GM21381 (cell line): ENCODE results near the gene DHRS12.

Experiments used
- ATAC-seq: cut with Tn5 transposase; IDR thresholded peaks from one replicate; pipeline ENCODE4 v1.9.1; 2021; ENCODE audit warnings: mild to moderate bottlenecking, moderate library complexity; ENCODE audit not compliant: unreplicated experiment

The DHRS12 gene, protein sequence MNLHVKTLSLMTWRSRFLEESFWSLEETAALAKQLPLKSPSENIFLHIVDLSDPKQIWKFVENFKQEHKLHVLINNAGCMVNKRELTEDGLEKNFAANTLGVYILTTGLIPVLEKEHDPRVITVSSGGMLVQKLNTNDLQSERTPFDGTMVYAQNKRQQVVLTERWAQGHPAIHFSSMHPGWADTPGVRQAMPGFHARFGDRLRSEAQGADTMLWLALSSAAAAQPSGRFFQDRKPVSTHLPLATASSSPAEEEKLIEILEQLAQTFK

DNA sequence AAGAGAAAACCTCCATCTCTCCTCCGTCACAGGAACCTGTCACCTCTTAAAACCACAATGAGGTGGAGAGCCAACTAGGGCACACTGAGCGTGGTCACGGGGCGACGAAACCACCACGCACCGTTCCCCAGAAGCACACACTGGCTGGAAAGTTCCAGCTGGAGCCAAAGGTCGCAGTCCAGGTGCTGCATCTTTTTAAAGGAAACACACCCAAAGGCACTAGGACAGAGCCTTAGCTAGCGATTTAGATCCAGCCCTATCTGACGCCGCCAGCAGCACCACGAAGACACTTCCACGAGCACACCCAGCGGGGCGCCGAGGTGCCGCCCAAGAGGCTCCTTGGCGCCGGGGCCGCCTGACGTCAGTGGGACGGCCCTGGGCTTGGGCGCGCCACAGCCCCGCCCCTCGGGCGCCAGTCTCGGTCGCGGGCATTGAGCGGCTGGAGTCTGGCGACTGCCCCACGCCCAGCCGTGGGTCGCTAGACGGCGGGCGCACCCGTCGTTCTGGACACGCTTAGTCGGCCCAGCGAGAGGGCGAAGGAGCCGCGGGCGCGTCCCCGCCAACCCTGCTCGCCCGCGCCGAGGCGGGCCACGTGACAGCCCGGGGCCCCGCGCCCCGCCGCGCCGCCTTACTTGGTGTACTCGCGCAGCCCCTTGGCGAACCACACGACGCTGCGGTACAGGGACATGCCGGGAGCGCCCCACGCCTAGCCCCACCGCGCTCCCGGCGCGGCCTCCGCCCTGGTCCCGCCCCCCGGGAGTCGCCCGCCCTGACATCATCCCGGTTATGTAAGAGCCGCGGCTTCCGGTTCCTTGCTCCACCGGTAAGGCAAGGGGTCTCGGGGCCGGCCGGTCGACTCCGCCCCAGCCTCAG, at the start of gene DHRS12:
TSS of gene DHRS12 (minus strand) at position 742 of the 873 bp plus-strand sequence. CDS start 4,504 bp downstream, outside the sequence.
- peak; percentile 87 for ATAC-seq

DNA sequence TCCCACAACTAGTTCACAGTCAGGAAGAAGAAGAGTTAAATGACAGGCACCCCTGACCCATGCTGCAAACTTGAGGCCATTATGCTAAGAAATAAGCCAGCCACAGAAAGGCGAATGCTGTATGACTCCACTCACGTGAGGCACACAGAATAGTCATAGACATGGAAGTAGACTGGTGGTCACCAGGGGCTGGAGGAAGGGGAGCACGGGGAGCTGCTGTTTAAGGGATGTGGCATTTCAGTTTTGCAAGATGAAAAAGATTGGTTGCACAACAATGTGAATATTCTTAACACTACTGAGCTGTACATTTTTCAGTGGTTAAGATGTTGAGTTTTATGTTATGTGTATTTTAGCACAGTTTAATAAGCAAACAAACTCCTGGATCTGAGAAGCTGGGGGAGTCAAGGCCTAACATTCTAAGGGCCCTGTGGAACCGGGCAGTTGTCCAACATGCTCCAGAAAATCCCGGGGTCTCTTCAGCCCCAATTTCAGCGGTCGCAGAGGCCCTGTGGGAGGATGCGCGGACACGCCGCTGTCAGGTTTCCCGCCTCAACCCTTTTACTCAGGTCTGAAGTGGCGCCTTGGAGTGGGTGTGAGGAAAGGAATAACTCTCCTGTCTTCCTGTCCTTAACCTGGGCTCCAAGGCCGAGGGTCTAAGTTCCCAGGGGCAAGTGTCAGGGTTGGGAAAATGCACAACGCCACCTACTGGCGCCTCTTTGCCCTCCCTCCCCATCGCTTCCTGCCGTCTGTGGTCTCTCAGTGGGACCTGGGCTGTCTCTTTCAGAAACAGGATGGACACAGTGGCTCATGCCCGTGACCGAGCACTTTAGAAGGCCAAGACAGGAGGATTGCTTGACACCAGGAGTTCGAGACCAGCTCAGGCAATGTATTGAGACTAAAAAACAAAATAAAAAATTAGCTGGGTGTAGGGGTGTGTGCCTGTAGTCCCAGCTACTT, 45.5 kb upstream of the DHRS12 start:
- no peak for ATAC-seq

DNA sequence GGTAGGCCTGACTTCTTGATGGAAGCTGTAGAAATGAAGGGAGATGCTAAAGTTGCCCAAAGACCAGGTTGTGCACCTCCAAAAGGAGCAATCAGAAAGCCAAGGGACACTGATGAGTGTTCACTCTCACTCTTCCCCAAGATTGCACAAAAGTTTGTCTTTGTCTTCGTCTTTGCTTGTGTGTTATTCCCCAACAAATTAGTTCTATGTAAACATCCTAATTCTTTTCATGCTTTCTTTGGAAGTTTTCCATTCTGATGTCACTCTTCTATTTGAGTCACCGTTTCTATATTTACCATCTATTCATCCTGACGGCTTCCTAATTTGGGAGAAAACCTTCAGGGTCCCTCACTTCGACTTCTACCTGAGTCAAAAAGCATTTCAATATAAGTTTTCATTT, 44.7 kb upstream of the DHRS12 start:
- no peak for ATAC-seq

DNA sequence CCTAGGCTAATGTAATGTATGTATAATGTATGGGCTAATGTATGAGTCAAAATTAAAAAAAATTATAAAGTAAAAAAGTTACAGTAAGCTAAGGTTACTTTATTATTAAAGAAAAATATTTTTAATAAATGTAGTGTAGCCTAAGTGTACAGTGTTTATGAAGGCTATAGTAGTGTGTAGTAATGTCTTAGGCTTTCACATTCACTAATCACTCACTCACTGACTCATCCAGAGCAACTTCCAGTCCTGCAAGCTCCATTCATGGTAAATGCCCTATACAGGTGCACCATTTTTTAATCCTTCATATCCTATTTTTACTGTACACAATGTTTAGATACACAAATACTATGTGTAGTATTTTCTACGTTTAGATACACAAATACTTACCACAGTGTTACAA, 42.8 kb upstream of the DHRS12 start:
- ATAC-seq = no peak

DNA sequence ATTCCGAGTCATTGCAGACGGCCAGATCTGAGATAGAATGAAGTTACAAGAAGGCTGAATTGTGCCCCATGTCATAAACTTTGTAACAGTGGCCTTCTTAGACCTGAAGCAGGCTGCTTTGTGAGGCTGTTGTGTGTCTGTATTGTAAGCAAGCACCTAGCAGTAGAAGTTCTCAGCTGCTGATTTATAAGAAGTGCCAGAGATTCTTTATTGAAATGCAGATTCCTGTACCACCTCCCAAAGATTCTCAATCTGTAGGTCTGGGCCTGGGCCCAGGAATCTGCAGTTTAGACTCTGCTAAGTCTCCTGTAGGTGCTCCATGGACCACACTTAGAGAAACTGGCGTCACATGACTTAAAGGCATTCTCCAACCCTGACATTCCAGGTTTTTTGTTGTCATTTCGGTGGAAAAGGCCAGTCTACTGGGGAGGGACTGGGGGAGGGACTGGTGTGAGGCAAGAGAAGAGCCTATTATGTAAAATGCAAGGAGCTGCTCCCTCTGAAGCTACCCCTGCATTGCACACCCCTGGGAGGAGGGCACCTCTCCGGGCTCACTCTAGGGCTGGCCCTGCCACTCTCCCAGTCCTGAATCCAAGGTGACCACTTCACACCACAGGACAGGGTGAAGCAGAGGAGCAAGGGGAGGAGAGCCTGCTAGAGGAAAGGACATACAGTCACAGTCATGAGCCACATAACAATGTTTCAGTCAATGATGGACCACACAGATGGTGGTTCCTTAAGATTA, 41.8 kb upstream of the DHRS12 start:
- ATAC-seq = no peak

DNA sequence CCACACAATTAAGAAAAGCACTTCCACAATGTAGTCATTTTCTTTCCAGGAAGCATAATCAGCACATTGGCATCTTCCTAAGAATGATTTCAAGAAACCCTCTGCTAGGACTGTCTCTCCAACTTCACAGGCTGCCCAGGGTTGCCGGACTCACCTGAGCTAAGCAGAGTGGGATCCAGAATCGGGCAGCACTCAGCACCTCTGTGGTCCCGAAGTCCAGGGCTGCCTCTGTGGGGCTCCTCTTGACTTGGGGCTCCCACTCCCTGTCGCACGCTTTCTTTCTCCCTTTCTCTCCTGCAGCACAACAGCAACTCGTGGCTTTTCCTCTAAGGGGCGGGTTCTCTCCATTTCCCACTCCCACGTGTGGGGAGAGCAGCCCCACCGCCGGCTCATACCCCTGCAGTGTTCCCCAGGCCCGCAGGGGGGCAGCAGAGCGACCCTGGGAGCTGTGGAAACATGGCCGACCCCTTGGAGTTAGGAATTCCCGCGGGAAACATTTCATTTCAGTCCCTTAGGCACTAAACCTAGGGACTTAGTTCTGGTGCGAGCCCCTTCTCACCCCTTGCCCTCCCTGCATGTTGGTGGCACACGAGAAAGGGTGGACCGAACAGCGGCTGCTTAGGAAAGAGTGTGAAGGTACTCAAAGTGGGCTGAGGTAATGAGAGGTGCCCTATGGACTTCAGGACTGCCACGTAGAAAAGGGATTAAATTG, 41.1 kb upstream of the DHRS12 start, which contains the start of gene TMEM272:
TSS of gene TMEM272 (minus strand) at position 316 of the 712 bp plus-strand sequence. CDS start 6,647 bp downstream, outside the sequence.
- no peak for ATAC-seq

DNA sequence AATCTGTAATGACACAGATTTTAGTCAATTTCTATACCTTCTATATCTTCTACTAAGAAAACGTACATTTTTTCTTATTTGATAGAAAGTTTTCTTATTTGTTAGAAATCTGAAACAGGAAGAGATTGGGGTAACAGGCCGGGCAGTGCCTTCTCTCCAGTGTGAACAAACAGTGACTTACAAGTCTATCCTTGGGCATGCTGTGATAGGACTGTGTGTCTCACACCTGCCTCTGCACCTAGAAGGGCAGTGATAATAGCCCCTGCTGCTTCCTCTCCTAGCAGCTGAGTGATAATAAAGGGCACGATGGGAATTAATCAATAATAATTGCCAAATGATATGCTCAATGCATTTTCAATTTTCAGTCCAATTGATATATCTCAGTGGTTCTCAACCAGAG, 39.6 kb upstream of the DHRS12 start:
- ATAC-seq = no peak

DNA sequence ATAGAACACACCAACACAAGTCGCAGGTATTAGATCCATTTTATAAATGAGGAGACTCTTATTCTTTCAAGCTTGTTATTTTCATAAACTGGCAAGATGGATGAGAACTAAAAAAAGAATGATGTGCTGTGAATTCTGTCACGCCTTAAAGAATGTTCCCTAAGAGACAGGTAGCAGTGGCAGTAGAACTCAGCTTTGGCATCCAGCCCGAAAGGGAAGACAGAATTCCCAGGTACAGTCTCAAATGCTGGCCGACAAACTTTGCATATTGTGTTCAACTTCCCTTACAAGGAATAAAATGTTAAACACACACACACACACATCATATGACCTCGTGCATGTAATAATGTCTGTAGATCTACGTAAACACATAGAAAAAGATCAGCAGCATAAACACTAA, 37.8 kb upstream of the DHRS12 start:
- no peak for ATAC-seq

DNA sequence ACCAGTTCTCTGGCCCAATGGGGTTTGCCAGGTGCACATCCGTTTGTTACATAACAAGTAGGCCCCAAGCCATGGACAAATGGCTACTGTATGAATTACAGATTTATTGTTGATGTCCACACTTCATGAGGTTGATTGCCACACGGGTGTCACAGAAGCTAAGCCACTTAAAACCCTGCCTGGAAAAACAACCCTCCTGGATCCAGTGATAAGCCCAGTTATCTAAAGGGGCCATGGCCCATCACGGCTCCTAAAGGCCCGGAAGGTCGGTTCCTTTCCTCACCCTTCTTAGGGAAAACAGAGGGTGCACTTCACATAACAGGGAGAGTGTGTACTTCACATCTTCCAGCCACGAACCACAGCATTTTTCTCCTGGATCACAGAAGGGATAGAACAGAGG, 37.0 kb upstream of the DHRS12 start:
- no peak for ATAC-seq

DNA sequence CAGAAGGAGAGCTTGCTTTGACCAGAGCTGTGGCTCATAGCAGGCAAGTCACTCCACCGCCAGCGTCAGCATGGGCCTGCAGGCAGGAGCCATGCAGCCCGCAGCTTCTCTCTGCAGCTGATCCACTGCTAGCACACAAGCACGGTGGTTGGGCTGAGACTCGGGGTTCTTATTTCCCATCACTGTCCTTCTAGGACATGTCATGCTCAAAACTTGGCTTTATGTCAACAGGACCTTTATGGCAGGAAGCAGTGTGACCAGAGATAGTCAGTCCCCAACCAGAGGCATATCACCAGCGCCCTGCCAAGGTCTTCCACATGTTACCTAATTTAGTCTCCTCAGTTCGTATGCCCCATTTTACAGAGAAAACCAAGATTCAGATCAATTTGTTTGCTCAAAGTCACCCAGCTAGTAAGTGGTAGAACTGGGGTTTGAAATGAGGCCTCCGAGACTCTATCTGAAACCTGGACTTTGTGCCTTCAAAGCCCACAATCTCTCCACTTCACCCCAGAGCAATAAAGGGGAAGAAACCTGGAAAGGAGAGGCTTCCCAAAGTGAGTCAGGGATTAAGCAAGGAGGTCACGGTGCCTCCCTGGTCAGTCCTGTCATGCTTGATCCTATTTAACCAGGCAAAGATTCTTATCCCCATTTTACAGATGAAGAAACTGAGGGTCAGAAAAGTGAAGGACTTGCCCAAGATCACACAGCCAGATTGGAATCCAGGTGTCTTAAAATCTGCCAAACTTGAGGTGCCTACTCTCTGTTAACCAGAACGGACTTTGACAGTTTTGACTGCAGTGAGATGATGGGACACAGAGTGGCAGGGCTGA, 36.0 kb upstream of the DHRS12 start:
- no peak for ATAC-seq

DNA sequence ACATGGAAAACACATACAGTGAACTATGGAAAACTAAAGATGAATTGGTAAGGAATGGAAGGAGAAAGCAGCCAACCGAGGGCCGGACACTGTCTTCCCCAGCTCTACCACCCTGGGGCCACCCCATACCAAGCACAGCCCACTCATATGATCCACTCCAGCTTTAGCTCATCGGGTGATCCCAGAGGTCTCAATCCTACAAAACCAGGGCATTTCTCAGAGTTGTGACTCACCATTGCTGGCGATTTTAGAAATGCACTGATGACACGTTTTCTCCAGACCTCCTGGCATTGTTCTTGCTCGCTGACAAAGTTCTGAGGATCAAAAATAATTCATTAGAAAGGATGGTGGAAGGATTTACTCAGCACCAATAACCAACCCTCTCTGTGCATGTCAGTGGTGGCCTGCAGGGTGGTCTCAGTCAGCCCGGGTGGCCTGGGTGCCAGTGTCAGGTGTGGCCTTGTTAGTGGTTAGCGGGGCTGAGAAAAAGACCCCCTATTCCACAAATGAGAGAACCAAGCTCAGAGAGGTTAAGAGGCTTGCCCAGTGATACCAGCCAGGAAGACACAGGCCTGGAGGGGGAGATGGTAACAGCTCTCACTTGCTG, 34.4 kb upstream of the DHRS12 start:
- ATAC-seq = no peak

DNA sequence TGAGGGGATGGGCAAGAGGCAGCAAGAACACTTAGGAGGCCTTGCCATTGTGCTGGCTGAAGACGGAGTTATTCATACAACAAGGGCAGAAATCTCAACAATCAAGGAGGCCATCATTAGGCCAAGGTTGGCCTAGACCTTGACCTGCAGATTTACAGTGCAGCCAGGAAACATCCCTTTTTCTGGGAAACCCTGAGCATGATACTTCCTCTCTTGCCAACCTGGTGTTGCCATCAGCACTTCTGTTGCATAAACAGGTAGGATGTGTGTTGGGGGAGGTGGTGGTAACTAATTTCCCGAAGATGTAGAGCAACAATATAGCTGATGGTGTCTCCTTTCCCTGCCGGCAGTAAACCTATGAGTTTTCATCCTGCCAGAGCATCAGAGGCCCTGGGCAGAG, 33.1 kb upstream of the DHRS12 start:
- no peak for ATAC-seq

DNA sequence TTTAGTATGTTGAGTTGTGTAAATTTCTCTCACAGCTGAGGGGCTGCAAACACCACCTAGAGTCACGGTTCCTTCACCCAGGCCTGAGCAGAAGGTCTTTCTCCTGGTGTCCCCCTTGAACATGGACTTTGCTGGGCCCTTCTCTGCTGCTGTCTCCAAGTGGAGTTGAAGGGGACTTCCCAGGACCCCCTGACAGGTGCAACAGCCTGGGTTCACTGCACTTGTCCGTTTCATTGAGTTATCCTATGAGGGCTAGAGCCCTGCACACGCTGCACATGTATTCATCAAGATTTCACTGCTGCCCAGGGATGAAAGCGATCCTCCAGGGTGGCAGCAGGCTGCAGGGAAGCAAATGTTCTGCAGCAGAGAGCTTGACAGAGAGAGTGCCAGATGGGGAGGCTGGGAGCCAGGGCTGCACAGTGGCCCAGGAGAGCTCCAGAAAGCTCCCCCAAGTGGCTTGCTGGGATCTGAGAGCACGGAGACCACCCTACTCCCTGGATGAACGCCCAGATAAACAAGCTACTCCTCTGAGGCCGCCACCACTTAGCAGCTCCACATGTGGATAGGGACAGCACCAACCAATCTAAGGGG, 30.7 kb upstream of the DHRS12 start:
- no peak for ATAC-seq

DNA sequence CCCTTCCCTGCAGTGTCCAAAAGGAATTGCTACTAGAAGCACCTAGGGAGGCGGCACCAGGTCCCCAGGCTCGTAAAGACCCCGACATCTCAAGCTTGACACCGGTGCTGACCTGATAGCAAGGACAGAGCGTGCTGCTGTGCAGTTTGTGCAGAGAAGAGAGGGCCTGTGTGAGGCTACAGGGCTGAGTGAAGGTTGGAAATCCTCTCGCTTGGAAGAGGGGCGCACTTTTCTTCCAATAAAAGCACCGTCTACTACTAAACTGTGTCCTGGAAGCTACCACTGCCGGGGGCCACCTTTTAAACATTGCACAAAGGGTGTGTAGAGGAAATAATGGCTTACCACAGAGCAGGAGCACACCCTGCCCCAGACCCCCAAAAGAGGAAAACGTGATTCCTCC, 30.0 kb upstream of the DHRS12 start:
- ATAC-seq = no peak

DNA sequence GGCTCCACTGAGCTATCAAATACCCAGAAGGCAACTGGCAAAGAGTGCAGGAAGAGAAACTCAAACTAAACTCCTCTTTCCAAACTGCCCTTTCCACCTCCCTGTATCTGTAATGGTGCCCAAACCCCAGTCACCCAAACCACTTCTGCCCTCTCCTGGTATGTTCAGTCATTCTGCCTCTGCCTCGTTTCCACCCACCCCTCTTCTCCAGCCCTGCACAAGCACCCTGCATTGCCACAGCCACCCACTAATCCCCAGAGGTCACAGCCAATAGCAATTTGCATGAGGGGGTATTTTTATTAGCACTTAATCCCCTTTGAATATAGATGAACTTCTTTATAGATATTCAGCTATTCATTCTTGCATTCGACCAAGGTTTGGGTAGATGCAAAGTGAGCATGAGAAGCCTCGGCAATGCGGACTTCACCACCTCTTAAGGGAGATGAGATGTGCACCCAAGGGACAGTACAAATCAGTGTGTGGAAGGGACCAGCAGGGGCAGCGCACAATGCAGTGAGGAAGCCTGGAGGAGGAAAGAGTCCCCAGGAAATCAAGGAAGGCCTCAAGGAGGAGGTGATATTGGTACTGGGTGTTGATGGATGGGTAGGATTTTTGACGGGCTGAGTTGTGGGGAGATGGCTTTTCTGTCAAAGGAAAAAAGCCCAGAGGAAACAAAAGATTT, 28.6 kb upstream of the DHRS12 start:
- ATAC-seq = peak; percentile 74

DNA sequence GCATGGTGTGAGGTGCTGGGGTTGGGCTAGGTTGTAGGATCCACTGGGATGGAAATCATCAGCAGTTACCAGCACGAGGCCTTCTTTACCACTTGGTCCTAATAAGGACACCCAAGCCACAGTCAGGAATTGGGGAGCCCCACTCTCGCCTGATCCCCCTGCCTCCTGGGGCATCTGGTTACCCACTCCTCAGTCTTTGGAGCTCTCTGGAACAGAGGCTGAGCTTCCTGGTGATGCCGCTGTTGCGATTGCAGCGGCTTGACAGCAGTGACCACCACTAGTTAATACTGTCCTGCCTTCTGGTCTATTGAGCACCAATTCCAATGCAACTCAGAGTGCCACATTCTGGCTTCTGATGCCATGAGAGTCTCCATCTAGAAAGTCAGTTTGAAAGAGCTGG, 27.6 kb upstream of the DHRS12 start:
- ATAC-seq = no peak

DNA sequence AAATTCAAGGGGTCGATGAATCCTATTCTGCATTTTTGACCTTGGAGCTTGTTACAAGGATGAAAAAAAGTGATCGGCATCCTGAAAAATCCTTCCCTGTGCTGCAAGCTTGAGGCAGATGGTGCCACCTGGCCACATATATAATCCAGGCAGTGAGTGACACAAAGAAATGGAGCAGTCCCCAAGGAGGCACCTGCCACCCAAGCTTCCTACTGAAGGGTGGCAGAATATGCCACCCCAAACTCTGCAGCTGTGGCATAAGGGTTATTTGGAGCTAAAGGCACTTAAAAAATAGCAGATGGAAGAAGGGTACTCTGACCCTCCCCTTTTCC, 25.6 kb upstream of the DHRS12 start:
- no peak for ATAC-seq
